ENCODE data around the gene RAPGEF1.

RAPGEF1 gene

GRCh38 chr9:131623655-131624330 is 116.1 kb downstream of the RAPGEF1 start:
- no peak for DNase-seq (ENCODE audit: low spot score)

GRCh38 chr9:131622523-131622922 is 117.4 kb downstream of the RAPGEF1 start:
- no peak for DNase-seq (ENCODE audit: low spot score)

DNA sequence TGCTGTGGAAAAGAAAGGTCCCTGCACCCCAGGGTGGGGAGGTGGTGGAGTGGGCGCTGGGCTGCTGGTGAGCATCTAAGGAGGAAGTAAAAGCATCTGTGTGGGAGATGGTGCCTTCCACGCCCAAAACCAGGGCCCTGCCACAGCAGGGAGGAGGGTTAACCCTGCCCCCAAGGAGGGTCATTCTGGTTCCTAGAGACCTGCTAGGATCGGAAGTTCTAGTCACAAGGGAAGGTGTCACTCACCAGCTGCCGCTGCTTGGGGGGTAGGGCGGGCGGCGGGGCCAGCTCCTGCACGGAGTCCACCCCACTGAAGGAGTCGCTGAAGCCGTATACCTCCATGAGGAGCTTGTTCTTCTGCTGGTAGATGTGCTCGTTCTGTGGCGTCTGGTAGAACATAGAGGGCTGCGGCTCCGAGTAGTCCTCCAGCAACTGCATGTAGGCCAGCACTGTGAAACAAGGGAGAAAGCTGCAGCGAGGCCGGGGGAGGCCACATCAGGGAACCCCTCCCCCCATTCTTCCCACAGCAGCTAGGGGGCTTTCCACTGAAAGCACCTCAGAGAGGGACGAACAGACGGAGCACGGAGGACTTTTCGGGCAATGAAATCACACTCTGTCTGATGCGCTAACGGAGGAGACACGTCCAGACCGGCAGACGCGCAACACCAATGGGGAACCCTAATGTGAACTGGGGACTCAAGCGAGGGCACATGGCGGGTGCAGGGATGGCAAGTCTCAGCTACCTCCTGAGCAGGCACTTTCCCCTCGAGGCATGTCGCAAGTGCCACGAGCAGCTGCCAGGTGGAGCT is 118.1 kb downstream of the RAPGEF1 start:
- DNase-seq (ENCODE audit: low spot score), result no peak

DNA sequence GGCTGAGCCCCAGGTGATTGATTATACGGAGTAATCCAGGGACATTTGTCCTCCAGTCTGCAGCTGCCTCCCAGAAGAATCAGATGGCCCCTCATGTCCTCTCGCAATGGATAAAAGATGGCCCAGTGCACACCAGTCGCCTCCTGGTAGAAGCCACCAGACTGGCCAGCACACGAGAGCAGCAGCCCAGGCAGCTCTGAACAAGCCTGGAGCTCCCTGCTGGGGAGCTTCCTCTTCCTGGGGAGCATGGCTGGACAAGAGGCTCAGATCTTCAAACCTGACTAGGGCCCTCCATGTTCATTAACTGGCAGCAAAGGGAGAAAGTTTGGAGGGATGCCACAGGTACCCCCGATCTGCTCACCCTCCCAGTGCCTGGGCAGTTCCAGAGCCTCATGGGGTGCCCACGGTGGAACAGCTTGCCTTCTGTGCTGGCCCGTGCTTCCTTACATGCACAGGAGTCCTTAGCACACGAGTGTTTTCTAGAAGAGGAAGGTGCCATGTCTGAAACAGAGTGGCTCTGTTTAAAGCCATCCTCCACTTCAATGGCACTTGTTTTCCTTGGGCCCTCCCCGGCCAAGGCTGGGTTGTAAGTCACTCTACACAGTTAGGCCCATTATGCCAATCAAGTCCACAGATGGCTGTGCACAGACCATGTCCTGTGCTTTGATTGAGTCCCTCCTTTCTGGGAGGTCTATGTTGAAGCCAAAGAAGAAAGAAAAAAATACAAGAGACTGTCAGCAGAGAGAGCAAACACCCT is 118.9 kb downstream of the RAPGEF1 start:
- DNase-seq (ENCODE audit: low spot score), result no peak

- no peak for DNase-seq (ENCODE audit: low spot score)
Measured at GRCh38 chr9:131619680-131620079, 120.2 kb downstream of the RAPGEF1 start.

DNA sequence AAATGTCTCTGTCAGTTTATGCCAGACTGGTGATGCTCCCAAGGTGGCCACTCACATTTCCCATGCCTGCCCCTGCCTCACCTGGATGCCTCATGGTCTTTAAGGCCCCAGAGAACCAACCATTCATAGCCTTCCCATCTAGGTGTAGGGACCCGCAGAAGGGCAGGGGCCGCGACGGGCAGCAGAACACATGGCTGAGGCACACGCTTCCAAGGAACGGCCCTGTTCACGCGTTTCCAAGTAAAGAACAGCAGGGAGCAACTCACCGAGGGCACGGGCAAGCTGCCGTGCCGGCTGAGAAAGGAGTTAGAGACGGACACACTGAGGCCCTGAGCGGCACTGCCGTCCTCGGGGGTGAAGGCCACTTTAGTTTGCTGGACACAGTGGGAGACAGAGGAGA is 121.1 kb downstream of the RAPGEF1 start:
- DNase-seq (ENCODE audit: low spot score), result no peak

DNA sequence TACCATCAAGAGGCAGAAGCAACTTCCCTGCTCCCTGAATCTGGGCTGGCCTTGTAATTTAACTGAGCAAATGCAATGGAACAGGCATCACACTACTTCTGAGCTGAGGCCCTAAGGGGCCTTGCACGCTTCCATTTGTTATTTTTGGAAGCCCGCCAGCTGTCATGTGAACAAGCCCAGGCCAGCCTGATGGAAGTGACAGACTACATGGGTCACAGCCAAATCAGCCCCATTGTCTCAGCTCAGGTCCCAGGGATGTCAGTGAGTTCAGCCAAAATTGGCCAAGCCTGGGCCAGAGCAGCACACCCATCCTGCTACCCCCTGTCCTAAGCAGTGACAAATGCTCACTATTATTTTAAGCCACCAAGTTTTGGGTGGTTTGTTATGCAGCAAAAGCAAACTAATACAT is 121.8 kb downstream of the RAPGEF1 start:
- no peak for DNase-seq (ENCODE audit: low spot score)

- no peak for DNase-seq (ENCODE audit: low spot score)
Measured at GRCh38 chr9:131617611-131618010, 122.3 kb downstream of the RAPGEF1 start.

- no peak for DNase-seq (ENCODE audit: low spot score)
Measured at GRCh38 chr9:131616983-131617604, 122.8 kb downstream of the RAPGEF1 start.

DNA sequence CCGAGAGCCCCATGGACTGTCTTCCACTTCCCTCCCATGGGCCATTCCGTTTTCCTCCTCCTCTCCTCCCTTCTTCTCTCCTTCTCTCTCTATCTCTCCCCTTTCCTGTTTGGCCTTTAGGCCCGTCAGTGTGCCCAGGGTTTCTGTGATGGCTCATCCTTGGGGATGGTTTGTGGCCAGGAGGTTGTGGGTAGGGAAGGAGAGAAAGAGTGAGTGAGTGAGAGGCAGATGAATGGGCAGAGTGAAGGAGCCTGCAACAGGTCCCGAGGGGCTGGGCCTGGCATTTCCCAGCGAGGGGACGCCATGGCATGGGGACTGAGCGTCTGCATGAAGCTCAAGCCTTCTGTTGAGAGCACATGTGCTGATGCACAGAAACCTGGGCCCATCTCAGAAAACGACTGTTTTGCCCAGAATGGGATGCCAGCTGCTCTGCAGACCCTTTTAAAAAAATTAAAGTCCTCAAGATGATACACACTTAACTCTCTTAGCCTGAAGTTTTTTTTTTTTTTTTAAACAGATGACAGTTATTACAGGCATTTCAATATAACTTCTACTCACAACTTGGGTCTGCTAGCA is 125.4 kb downstream of the RAPGEF1 start:
- DNase-seq (ENCODE audit: low spot score), result no peak

- no peak for DNase-seq (ENCODE audit: low spot score)
Measured at GRCh38 chr9:131613921-131614320, 126.0 kb downstream of the RAPGEF1 start.

GRCh38 chr9:131612851-131613250 is 127.0 kb downstream of the RAPGEF1 start:
- DNase-seq (ENCODE audit: low spot score), result no peak

DNA sequence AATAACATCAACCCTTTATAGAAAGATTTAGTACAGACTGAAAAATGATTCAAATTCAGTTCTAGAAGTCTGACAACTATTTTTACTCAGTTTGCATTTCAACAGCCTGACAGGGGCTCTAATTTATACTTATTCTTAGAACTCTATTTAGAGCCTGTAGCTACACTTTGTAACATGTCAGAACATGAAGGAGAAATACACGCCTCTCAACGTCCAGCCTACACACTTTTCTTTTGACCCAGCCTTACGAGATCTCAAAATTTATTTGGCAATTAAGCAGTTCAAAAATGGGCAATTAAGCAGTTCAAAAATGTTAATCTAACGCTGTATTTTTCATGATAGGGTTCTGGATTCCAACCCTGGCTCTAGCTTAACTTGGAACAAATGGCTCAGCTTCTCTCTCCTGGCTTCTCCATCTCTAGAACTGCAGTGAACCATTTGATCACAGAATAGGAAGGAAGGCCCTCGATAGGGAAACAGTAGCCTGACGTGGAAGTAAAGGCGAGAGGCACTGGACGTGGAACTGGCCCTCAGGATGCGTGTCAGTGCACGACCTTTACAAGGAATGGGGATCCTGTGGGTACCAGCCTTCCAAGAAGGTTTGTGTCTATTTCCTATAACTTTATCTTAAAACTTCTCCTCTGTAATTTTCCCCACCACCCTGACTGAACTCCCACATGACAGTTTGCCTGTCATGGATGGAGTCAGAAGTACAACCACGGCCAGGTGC is 128.1 kb downstream of the RAPGEF1 start:
- DNase-seq (ENCODE audit: low spot score), result no peak

GRCh38 chr9:131610231-131610761 is 129.6 kb downstream of the RAPGEF1 start:
- DNase-seq (ENCODE audit: low spot score), result no peak

DNA sequence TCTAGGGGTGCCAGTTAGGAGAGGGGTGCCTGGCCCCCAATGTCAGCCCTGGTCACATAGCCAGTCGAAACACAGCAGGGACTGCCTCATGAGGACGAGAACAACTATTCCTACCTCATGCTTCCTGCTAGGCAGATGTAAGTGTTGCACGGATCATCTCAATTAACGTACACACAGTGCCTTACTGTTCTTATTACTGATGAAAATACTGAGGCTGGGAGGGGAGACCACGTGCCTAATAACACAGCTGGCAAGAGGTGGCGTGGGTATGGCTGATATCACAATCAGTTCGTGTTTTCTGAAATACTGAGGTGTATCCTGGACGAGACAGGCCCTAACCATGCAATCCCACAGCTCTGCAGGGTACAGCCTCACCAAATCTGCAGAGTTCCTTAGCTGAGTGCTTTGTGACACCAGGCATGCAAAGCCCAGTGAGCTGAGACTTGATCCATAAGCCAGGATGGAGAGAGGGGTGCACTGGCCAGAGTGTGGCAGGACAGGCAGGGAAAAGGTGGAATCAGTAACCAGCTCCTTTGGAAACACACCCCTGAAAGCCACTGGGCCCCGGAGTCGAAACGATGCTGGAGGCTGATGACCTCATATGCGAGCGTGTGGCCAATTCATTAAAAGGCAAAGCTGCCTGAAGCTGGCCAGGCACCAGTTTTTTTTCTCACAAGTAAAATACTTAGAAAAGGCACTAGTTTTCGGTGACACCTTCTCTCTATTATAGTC is 130.6 kb downstream of the RAPGEF1 start:
- peak; percentile 73 for DNase-seq (ENCODE audit: low spot score)

DNA sequence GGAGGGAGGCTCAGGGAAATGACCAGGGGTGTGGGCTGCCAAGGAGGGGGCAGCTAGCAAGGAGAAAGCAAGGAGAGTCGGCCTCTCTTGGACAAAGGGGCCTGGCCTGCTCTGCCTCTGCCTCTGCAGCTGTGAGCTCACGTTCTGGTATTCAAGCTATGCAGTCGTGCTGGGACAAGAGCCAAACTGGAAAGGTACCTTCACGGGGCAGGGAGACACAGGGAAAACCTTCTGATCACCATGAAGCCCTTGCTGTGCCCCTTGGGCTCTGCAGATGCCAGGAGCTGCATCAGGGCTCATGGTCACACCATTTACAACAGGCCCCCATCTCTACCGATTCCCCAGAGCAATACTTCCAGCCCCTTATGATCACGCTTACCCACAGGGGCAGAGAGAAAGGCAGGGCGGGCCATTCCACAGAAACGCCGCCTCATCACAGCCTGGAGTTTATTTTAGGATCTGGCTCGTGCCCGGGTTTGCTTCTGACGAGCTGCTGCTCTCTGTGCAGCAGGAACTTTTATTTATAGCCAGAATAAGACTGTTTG is 131.3 kb downstream of the RAPGEF1 start:
- peak; percentile 96 for DNase-seq (ENCODE audit: low spot score)

- no peak for DNase-seq (ENCODE audit: low spot score)
Measured at GRCh38 chr9:131607591-131607990, 132.3 kb downstream of the RAPGEF1 start.

DNA sequence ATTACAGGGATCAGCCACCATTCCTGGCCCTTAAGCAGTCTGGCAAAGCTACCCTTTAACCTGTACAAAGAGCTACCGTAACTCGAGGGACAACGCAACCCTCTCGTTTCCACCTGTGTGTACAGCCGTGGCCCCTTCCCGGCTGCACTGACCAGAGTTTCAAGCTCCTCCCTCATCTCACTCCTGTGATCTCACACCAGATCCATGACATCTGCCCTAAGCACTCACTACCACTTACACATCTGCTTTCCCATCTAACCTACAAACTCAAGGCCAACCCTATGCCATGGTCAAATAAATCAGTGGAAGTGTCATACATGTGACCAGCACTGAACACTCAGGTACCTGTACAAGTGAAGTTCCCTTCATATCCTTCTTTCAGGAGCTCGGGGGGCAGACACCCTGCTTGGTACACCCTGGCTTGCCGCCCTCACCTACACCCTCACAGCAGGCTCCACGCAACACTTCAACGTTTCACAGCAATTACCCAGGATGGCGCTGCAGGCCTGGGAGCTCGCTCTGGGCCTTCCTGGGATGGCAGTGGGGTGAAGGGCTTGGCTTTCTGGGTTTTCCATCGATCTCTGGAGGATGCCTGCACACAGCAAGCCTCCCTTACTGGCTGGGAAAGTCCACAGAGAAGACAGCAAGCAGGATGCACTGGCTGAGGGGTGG is 132.8 kb downstream of the RAPGEF1 start:
- no peak for DNase-seq (ENCODE audit: low spot score)

GRCh38 chr9:131605770-131606590 is 133.9 kb downstream of the RAPGEF1 start:
- peak; percentile 53 for DNase-seq (ENCODE audit: low spot score)
